GM13977 (cell line): ENCODE results near the gene SHROOM3.

Source experiments
- DNase-seq: peaks from one replicate; pipeline ENCODE4 v3.0.0; 2012; ENCODE audit warnings: low spot score
- in situ Hi-C: fragments of 300-500 bp; cut with MboI; formaldehyde crosslinking; loops from one replicate; pipeline ENCODE4 v1.12.0; 2022; ENCODE audit warnings: low sequenced_read_pairs, low pct_unique_long_range_greater_than_20kb, mixed read lengths, inconsistent platforms; ENCODE audit not compliant: unreplicated experiment
- TF ChIP-seq, protein P1 (sequence below): IDR thresholded peaks from 2 replicates; pipeline ENCODE4 v1.5.1; 2012; ENCODE audit warnings: mild to moderate bottlenecking, control low read depth; ENCODE audit not compliant: insufficient read depth; ENCODE audit errors: extremely low read depth, missing control alignments

The SHROOM3 gene

GRCh38 chr4:76434901-76435527, at the start of gene SHROOM3:
Gene SHROOM3 (plus strand): TSS chr4:76435229. CDS start chr4:76436053, 824 bp downstream.
- TF ChIP-seq, protein P1, sequence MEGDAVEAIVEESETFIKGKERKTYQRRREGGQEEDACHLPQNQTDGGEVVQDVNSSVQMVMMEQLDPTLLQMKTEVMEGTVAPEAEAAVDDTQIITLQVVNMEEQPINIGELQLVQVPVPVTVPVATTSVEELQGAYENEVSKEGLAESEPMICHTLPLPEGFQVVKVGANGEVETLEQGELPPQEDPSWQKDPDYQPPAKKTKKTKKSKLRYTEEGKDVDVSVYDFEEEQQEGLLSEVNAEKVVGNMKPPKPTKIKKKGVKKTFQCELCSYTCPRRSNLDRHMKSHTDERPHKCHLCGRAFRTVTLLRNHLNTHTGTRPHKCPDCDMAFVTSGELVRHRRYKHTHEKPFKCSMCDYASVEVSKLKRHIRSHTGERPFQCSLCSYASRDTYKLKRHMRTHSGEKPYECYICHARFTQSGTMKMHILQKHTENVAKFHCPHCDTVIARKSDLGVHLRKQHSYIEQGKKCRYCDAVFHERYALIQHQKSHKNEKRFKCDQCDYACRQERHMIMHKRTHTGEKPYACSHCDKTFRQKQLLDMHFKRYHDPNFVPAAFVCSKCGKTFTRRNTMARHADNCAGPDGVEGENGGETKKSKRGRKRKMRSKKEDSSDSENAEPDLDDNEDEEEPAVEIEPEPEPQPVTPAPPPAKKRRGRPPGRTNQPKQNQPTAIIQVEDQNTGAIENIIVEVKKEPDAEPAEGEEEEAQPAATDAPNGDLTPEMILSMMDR: no peak
- in situ Hi-C loops: loop anchor here (5.0 to 10.0 kb wide), 2 partner anchors 72 to 320 kb away; no protein-coding TSS in a partner anchor
- no peak for DNase-seq

DNA sequence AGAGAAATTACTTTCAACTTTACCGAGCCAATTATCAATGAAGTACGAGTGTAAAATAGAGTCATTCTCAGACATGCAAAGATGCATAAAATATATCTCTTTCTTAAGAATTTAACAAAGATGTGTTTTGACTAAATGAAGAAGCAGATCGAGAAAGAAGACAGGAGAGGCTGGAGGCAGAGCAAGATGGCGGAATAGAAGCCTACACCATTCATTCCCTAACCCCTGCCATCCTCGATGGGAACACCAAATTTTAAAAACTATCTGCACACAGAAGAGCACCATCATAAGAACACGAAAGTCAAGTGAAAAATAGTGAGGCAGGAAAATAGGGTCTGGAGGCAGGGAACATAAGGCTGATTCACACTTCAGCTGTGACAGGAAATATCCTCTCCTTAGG, 49.1 kb upstream of the SHROOM3 start:
- no peak for DNase-seq
- TF ChIP-seq, protein P1: no peak
- in situ Hi-C loops: no loop called here

- DNase-seq: no peak
- TF ChIP-seq, protein P1: no peak
- in situ Hi-C loops: no loop called here
Observed at GRCh38 chr4:76386566-76387305, 48.3 kb upstream of the SHROOM3 start.

DNA sequence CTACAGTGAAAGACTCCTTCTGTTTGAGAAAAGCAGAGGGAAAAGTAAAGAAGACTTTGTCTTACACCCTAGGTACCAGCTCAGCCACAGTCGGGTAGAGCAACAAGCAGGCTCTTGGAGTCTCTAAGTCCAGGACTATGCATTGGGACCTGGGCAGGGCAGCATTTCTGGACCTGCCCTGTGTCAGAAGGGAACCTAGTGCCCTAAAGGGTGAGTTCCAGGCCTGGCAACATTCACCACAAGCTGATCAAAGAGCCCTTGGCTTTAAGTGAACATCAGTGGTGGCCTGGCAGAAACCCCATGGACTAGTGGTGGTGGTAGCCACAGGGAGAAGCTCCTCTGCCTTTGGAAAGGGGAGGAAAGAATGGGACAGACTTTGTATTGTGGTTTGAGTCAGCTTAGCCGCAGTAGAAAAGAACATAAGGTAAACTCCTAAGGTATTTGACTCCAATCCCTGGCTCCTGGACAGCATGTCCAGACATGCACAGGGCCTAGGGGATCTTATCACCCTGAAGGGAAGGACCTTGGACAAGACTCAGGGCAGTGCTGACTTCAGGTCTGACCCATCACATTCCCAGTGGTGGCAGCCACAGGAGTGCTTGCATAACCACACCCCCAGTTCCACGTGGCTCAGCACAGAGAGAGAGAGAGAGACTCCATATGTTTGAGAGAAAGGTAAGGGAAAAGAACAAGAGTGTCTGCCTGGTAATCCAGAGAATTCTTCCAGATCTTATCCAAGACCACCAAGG, 46.7 kb upstream of the SHROOM3 start:
- in situ Hi-C loops: no loop called here
- DNase-seq: no peak
- TF ChIP-seq, protein P1: no peak

DNA sequence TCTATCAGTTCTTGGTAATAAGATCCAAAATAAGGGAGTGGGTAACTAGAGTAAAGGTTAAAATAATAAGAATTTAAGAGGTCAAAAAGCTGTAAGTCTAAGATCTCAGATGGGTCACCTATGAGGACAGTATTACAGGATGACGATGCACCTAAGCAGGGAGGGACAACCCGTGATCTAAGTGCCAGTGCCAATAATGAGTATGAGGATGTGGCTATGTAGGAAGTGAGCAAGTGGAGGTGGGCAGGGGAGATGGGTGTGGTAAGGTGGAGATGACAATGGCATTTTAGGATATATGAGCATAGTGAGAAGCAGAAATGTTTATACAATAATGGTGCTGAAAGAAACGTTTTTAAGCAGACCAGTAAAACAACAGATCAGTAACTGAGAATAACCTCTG, 33.4 kb upstream of the SHROOM3 start:
- DNase-seq: no peak
- in situ Hi-C loops: no loop called here
- TF ChIP-seq, protein P1: no peak

- in situ Hi-C loops: no loop called here
Observed at GRCh38 chr4:76406081-76406480, 28.9 kb upstream of the SHROOM3 start.

More at GRCh38 chr4:76406081-76406480, 28.9 kb upstream of the SHROOM3 start:
- DNase-seq: no peak
- TF ChIP-seq, protein P1: no peak
